Measurements from ENCODE around the gene NADK2.

GRCh38 chr5:36206913-36207312 is 34.8 kb downstream of the NADK2 start:
- TF ChIP-seq CTCF (IDR thresholded peaks at IDR 0.05): no peak
- TF ChIP-seq POLR2A (IDR thresholded peaks at IDR 0.05): no peak
- no peak for TF ChIP-seq EP300 (IDR thresholded peaks at IDR 0.05)

Measured in ovary (tissue), 3 donors.